Right lobe of liver (tissue), 4 donors: ENCODE data around the gene RUSC2.

Experiments
- CTCF ChIP-seq, 4 donors: fragments of 200-600 bp in 3 of 4; fragments of 450-650 bp in 1 of 4; IDR thresholded peaks; one replicate each; pipeline versions ENCODE4 v1.5.1 to v1.8.0; 2016 to 2022; ENCODE audit warnings: antibody characterized with exemption in 4 of 4, mild to moderate bottlenecking in 2 of 4
- POLR2A ChIP-seq: fragments of 450-650 bp; IDR thresholded peaks from one replicate; pipeline ENCODE4 v1.6.1; 2017; ENCODE audit warnings: antibody characterized with exemption, mild to moderate bottlenecking
- donor health status: DM: no; HTN: no; CAD: no.
- donor health status: DM: no; HTN: no; CAD: no.
- donor health status: DM: no; HTN: yes; CAD: no.

- TF ChIP-seq CTCF (IDR thresholded peaks at IDR 0.05) (no peak), POLR2A (no peak)
Observed at GRCh38 chr9:35452481-35452880, 37.4 kb upstream of the RUSC2 start.
